HepG2 (cell line): Measurements from ENCODE around the gene LOXL3.

Source experiments
- BCL6 ChIP-seq: IDR thresholded peaks from 2 replicates; pipeline ENCODE4 v1.6.1; 2016; ENCODE audit warnings: missing genetic modification reagents, missing compliant biosample characterization
- BRCA1 ChIP-seq: sonication (generic); formaldehyde crosslinking; IDR thresholded peaks from 2 replicates; pipeline ENCODE4 v1.4.0; 2020; ENCODE audit warnings: missing genetic modification reagents
- CTCF ChIP-seq: sonication (generic); formaldehyde crosslinking; IDR thresholded peaks from 2 replicates; pipeline ENCODE4 v1.5.0; 2020; ENCODE audit warnings: mild to moderate bottlenecking, missing genetic modification reagents, moderate library complexity
- MAZ ChIP-seq, 2 experiments: sonication (generic) in 1 of 2; formaldehyde crosslinking in 1 of 2; IDR thresholded peaks; 2 replicates each; pipeline versions ENCODE4 v1.5.0 to v1.6.1; 2012 to 2020; ENCODE audit warnings: low read depth in 2 of 2, mild to moderate bottlenecking in 2 of 2, borderline replicate concordance in 1 of 2, improper control_type of control experiment in 1 of 2, low read length in 1 of 2, missing genetic modification reagents in 1 of 2, moderate library complexity in 1 of 2
- ZNF281 ChIP-seq: sonication (generic); formaldehyde crosslinking; IDR thresholded peaks from 2 replicates; pipeline ENCODE4 v1.4.0; 2020; ENCODE audit warnings: missing genetic modification reagents, borderline replicate concordance

GRCh38 chr2:74583504-74583903, 29.8 kb upstream of the LOXL3 start:
- no peak for TF ChIP-seq ZNF281 (CRISPR knock-in tag)
- no peak for TF ChIP-seq CTCF
- no peak for TF ChIP-seq BRCA1 (CRISPR knock-in tag)
- no peak for TF ChIP-seq MAZ (IDR thresholded peaks at IDR 0.05; ENCODE audit: borderline replicate concordance, low read depth, low read length)
- no peak for TF ChIP-seq MAZ (CRISPR knock-in tag; IDR thresholded peaks at IDR 0.05; ENCODE audit: low read depth)
- TF ChIP-seq BCL6 (CRISPR knock-in tag): no peak
